HG03432 (cell line): ENCODE measurements around the gene ROBO1.

ENCODE experiments used
- ATAC-seq: cut with Tn5 transposase; IDR thresholded peaks from one replicate; pipeline ENCODE4 v1.9.1; 2021; ENCODE audit warnings: mild to moderate bottlenecking, moderate library complexity; ENCODE audit not compliant: unreplicated experiment

Gene ROBO1

DNA sequence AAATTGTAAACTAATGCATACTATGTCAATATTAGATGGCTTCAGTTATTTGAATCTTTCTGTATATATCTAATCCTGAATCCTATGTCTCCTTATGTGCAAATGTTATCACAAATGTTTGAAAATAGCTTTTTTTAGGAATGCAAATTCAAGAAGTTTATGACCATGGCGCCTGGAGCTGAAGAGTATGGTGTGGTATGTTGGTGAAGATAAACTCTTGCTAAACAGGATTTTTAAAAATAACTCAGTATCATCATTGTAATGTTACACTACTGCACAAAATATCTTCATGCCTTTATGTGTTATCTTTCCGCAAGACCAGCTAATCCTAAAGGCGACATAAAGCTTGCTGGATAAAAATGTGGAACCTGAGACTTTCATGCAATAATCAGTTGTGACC, 382.6 kb downstream of the ROBO1 start:
- ATAC-seq: no peak

DNA sequence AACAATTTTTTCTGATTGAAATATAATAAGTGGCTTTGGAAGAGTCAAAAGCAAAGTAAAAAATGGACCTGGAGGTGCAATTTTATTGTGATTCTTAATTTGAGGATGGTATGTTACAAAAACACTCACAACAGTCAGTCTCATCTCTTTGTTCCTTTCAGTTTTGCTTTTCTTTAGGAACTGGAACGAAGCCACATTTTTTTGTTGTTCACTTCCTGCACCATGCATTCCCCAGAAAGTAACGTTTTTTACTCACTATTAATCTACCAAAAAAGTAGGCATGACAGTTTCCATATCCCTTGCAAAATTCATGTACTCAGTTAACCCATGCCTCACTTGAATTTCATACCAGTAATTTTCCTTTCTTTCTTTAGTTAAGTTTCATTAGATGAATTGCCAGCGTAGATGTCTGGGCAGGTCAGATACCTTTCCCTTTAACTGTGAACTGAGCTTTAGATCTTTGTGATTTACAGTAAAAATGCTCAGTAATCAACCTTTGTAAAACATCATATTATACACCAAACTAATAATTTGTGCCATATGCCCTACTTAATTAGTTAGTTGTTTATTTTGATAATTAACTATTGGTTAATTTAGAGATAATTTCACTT, 384.3 kb downstream of the ROBO1 start:
- ATAC-seq: peak; percentile 66

DNA sequence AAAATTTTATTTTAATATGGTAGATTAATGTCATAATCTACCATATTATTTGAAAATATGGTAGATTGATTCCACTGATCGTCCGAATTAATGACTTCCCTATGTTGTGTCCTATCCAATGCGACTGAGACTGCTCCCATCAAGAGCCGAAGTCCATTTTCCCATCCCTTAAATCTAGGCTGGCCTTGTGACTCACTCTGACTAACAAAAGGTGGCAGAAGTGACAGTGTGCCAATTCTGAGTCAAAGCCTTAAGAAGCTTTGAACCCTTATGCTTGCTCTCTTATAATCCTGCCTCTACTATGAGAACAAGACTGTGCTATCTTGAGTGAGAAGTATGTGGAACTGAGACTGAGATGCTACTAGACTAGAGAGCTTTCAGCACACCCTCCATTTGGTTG, 387.2 kb downstream of the ROBO1 start:
- no peak for ATAC-seq

DNA sequence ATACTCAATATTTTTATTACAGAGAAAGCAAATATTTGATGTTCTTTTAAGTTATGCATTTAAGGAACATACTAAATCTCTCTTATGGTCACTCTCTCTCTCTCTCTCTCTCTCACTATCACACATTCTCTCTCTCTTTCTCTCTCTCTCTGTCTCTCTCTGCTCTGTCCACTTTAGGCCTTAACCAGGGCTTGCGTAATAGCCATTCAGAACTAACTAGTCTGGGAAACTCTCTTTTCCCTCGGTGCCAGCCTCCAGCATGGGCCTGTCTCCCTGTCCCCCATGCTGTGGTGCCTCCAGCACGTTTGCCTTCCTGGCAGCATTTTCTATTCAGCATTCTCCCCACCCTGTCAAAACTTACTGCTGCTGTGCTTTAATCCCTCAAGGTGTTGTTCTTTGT, 389.7 kb downstream of the ROBO1 start:
- ATAC-seq: no peak

DNA sequence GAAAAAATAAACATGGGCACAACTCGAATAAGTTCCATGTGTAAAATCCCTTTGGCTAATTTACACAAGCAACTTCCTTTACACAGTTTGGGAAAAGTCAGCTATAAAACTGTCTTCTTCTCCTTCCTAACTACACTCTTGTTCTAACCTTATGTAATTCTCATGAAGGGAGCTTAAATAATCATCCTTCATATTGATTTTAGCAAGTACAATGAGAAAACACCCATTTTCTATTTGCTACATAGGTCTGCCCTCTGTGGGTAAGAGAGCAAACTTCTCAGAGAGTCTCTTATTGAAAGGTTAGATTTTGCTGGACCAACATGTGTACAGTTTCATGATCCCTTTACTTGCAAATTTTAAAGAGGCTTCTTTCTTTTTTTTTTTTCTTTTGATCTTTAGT, 398.5 kb downstream of the ROBO1 start:
- ATAC-seq: no peak

DNA sequence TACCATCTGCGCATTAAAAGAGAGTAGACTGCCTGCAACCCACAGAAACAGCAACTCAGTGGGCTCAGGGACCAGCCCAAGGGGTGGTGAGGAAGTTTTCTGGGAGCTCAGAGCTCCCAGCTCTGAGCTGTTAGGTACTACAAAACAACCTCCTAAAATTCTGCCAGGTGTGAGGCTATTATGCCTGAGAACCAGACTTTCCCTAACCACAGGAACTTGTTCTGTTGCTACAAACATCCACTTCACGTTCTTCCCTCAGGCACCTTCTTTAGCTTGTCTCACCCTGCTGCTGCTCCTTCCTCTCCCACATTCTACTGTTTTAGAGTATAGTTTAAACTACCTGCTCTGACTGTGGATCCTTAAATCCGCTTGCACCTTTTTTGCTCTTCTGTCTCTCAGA, 399.4 kb downstream of the ROBO1 start:
- no peak for ATAC-seq

DNA sequence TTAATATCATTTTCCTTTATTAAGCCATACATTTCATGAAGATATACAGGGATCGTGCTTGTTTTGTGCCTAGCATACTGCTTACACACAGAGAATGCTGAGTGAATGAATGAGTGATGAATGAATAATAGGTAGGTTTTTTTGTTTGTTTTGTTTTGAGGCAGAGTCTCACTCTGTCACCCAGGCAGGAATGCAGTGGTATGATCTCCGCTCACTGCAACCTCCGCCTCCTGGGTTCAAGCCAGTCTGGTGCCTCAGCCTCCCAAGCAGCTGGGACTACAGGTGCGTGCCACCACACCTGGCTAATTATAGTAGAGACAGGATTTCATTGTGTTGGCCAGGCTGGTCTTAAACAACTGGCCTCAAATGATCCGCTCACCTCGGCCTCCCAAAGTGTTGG, 400.0 kb downstream of the ROBO1 start:
- ATAC-seq: no peak

DNA sequence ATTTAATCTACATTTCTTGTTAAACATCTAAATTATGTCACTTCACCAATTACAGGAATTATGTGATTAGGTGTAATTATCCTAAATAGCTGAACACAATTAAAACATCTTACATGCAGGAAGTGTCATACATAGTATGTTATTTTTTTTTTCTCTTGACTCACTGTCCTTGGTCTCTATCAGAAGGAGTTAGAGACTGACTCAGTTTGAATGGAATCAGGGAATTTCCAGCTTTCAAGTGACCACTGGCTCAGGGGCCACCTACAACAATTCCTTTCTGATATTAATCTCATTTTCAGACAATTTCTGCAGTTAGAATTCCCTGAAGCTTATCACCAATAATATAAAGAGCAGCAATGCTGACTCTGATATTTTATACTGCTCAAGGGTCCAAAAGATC, 400.7 kb downstream of the ROBO1 start:
- no peak for ATAC-seq

DNA sequence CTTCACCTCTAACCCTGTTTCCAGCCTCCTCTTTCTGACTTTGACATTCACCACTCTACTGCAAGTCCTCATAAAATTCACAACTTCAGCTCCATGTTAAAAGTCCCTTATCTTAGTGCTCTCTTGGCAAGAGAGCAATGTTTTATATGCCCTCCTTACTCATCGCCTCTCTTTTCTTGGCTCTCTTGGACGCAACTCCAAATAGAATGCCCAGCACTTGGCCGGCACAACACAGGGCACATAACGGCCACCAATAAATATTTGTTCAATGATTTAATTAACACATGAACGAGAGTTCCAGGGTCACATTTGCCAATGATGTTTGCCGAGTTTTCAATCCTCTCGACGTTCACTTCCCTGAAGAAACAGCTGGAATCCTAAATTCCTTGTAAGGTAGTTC, 401.4 kb downstream of the ROBO1 start:
- ATAC-seq: no peak

DNA sequence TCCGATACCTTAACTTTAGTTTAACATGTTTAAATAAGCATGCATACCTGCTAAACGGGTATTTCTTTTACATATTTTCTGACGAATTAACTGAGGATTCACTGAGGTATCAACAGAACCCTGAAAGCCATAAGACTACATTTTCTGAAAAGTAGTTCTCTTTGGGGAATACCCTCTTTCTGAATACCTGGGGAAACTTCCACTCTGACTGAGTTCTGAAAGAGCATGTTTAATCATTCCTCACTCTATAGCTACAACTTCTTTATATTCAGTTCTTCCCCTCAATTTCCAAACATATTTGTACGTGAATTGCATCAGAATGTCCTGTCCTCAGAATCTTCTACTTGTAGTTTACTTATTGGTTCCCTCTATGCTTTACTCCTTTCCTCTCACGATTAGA, 403.0 kb downstream of the ROBO1 start:
- no peak for ATAC-seq

DNA sequence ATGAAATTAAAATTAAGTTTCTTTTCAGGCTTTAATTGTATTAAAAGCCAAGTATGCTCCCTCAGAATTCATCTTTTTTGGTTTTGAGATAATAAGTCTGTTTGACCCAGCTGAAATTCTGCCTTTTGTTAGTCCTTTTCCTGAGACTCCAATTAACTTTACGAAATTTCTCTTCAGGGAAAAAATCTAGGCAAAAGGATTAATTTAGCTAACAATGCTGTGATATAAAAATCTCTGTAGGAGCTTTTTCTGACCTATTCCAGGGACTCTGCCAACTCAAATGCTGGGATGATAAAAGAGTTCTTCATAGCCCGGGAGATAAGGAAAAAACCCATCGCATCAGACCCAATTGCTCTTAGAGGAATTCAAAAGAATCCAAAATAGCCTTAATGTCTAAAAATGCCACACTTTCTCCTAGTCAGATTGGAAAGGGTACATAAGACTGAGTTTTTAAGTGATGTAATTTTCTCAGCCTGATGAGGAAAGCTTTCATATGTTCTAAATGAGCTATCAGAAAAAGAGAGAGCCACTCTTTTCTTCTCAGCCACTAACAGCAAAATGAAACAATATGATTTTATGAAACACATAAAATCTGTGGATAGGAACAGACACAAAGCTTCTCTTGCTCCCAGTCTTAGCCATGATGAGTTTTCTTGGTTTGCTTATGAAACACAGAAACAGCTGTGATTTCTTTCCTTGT, 405.1 kb downstream of the ROBO1 start:
- no peak for ATAC-seq

DNA sequence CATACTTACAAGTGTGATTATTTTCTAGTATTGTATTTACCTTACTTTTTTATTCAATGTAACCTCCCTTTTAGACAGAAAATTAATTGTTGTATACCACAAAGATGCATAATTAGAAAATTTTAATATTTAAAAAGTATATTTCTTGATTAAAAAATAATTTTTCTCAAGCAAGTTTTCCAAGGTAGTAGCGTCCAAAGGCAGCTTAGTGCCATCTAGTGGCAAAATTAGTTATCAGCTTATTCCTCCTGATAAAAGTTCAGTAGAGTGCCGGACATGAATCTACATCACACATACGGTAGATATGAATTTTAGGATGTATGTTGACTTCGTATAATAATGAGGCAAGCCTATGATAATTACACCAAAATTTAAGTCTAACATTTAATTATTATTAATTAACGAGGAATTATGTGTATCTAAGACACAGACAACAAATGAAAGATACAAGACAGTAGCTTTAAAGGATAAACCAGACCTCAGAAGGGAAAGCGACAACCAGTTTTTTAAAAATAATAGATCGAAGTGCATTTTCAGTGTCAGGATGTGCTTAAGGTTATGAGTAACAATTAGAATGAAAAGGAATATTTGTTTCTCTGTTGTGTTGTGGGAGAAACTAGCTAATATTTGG, 405.9 kb downstream of the ROBO1 start:
- peak; percentile 83 for ATAC-seq

DNA sequence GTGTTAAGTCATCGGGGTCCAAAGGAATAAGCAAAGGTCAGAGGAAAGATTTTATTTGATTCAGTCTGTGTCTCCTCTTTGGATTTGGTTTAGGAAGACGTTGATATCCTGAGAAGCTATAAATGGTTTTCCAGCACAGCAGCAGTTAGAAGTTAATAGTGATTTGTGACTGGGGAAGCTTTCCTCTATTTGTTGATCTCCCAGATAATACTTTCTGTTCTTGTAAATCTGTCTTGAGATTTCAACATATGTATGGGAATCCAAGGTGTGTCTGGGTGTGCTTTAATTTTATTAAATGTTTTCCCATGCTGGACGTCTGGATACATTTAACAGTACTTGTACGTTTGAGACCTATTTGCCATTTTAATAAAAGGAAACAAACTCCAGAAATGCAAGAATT, 409.5 kb downstream of the ROBO1 start:
- no peak for ATAC-seq

DNA sequence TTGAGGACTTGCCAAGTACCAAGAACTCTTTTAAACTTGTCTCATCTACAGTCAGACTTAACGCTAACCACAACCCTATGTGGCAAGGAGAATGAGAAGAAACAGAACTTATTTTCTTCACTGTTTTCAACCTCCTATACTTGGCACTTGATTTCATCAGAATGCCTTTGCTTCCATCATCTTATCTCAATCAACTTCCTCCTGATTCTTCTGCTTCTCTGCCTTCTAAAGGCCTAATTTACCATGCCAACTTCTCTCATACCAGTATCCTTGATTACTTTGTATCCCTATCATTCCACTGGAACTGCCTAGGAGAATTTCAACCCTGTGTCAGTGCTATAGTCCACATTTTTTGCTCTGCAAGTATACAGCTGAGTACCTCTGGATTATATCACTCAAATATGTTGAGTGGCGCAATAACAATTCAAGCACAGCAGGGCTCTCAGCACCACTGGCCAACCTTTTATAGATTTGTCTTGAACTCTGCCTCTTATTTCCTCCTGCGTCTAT, 413.6 kb downstream of the ROBO1 start:
- ATAC-seq: no peak

DNA sequence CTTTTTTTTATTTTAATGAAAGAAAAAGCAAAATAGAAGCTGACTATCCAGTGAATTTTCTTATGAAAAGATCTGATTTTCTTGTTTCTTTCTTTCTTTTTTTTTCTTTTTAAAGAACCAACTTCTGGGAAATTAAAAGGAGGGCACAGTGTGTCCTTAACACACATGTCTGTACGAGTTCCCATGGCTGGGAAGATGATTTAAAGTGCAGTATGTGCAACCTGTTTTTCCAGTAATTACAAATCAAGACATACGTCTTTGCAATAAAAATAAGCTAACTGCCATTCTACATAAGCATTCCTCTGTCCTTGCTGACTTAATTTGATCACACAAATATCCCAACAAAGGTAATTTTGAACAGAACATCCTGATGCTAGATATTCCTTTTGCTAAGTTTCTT, 416.1 kb downstream of the ROBO1 start:
- ATAC-seq: no peak

DNA sequence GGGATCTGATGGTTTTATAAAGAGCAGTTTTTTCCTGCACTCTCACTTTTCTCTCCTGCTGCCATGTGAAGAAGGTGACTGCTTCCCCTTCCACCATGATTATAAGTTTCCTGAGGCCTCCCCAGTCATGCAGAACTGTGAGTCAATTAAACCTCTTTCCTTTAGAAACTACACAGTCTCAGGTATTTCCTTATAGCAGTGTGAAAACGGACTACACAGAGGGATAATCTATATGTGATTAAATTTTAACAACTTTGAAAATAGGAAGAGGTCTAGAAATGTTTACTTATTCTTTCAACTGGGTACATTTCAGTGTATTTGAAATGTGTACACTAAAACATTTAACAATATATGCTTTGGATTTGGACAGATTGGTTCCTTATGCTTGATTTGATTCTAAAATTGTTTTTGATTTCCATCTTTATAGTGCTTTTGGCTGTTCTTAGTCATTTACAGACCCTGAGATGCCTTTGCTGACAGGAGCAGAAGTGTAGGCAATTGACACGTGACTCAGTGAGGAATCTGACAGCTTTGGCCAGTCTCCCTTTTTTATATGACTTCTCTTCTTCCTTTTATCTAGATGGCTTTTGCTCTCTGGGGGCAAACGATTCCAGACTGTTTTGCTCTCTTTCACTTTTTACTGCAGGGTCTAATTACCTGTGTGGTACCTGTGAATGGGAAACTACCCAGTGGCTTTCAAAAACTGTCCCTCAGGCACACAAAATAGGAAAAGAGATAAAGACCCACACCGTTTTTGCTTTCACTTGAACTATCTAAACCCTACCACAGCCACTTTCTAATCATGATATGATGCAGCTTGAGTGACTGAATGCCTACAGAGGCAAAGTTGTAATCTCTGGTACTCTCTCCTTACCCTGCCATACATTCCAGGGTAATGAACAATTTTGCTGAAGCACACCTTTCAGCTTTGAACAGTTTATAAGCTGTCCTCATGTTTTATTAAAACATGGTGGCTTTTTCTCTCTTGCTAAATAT, 422.6 kb downstream of the ROBO1 start:
- no peak for ATAC-seq

DNA sequence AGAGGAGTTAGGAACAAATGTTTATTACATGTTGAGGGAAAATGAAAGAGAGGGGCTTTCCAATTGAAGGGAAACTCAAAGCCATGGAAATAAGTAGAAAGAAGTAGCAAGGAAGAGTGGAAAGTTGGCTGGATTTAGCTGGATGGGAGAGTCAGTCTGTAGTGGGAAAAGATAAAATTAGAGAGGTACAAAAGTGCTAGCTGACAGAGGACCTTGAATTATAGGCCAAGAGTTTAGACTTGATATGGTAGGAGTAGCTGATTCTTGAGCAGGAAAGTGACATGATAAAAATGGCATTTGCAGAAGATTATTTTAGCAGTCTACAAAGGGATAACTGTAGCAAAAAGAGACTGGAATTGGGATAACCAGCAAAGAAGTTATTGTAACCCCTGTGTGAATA, 425.8 kb downstream of the ROBO1 start:
- ATAC-seq: no peak

DNA sequence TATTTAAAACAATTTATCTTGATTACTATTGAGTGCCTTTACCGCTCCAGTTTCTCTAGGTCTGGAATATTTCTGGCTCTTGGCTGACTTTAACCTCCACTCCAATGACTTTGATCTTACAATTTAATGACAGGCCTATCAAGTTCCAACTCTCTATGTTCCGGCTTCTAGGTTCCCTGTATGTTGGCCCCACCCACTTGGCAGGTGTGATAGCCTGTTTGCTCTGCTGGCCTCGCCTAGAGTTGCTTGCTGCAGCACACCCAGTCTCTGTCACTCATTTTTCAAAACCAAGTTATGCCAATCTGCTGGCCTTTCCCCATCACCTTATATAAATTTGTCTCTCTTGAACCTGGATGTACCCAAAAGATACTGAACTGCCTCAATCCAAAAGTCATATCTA, 428.0 kb downstream of the ROBO1 start:
- no peak for ATAC-seq

DNA sequence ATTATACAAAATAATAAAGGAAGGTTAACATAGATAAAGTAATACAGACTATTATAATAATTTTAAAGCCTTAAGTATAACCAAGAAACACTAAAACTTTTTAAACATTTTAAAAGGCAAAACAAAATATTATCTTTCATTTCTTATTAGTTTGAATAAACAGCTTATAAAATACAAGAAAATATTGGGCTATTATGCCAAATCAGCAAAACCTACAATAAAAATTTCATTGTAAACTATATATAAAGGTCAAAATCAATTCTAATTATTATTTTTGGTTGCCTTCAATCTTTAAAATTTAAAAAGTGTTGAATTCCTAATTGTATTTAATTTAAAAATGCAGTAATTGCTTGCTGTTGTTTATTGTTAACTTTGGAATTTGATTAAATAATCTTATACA, 430.0 kb downstream of the ROBO1 start:
- ATAC-seq: no peak

DNA sequence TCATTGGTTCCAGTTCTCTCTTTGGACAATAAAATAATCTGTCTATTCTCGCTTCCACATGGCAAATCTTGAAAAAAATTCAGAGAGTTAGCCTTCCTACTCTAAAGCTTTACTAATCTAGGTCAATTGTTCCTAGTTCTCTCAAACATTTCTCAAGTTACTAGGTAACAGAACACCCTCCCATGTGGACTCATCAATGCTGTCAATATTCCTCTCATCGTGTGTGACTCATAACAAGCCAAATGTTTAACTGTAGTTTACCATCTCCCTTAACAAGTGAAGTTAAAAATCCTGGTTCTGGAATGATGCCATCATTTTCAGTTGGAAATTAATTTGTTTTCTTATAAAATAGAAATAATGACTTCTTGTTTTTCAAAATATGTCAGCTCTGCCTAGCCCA, 438.6 kb downstream of the ROBO1 start:
- ATAC-seq: no peak

DNA sequence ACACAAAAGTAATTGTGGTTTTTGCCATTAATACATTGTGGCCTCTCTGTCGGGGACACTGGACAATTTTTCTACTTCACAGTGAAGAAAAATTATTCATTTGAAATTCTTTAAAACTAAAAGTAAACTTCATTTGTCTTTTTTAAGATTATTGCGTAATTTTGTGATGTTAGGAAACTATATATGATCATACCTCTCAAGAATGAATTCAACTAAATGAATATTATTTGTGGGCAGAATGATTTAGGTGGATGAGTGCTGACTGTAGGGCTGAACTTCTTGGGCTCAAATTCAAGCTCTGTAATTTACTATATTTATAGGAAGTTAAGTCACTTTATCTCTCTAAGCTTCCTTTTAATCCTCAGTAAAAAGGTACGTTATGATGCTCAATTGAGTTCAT, 441.2 kb downstream of the ROBO1 start:
- ATAC-seq: no peak
